ENCODE measurements around the gene SERPINA6.

DNA sequence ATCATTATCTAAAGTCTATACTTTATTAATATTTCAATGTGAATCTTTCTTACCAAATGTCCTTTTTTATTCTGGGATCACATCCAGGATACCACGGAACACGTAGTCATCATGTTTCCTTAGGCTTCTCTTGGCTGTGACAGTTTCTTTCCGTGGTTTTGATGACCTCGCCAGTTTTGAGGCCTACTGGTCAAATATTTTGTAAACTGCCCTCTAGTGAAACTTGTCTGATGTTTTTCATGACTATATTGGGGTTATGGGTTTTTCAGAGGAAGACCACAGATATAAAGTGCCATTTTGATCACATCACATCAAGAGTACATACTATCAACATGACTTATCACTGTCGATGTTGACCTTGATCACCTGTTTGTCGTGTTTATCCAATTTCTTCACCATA is 14.1 kb upstream of the SERPINA6 start:
- TF ChIP-seq, protein P1, sequence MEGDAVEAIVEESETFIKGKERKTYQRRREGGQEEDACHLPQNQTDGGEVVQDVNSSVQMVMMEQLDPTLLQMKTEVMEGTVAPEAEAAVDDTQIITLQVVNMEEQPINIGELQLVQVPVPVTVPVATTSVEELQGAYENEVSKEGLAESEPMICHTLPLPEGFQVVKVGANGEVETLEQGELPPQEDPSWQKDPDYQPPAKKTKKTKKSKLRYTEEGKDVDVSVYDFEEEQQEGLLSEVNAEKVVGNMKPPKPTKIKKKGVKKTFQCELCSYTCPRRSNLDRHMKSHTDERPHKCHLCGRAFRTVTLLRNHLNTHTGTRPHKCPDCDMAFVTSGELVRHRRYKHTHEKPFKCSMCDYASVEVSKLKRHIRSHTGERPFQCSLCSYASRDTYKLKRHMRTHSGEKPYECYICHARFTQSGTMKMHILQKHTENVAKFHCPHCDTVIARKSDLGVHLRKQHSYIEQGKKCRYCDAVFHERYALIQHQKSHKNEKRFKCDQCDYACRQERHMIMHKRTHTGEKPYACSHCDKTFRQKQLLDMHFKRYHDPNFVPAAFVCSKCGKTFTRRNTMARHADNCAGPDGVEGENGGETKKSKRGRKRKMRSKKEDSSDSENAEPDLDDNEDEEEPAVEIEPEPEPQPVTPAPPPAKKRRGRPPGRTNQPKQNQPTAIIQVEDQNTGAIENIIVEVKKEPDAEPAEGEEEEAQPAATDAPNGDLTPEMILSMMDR (IDR thresholded peaks at IDR 0.05; ENCODE audit: low read depth, low read length, poor library complexity, severe bottlenecking) = no peak
- no peak for TF ChIP-seq EZH2phosphoT487 (IDR thresholded peaks at IDR 0.05; ENCODE audit: borderline replicate concordance, low read length)
